ENCODE data around the gene NLRC3.

GRCh38 chr16:3596101-3596861 lies 19.1 kb upstream of the NLRC3 start:
- TF ChIP-seq, protein P1, sequence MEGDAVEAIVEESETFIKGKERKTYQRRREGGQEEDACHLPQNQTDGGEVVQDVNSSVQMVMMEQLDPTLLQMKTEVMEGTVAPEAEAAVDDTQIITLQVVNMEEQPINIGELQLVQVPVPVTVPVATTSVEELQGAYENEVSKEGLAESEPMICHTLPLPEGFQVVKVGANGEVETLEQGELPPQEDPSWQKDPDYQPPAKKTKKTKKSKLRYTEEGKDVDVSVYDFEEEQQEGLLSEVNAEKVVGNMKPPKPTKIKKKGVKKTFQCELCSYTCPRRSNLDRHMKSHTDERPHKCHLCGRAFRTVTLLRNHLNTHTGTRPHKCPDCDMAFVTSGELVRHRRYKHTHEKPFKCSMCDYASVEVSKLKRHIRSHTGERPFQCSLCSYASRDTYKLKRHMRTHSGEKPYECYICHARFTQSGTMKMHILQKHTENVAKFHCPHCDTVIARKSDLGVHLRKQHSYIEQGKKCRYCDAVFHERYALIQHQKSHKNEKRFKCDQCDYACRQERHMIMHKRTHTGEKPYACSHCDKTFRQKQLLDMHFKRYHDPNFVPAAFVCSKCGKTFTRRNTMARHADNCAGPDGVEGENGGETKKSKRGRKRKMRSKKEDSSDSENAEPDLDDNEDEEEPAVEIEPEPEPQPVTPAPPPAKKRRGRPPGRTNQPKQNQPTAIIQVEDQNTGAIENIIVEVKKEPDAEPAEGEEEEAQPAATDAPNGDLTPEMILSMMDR (IDR thresholded peaks at IDR 0.05) = no peak
- no peak for TF ChIP-seq POLR2A (IDR thresholded peaks at IDR 0.05)

Measured in breast epithelium (tissue), 3 donors.